BLaER1 treated with 17β-estradiol and CSF1 and Interleukin-3, amounts not matched to agents 10 nM and 100 nM (cell line): Measurements from ENCODE around the gene SLTM.
"Not testable (repeated sequence)": the region's sequence is repeated elsewhere in the genome, so short reads cannot be mapped to it uniquely, and the experiment has no call there.

Experiments used
- H3K27ac ChIP-seq, 11 experiments: shearing (Covaris generic); formaldehyde crosslinking; 2 replicates each; pipeline ENCODE4 v1.8.1; 2022
- H3K27me3 ChIP-seq, 11 experiments: shearing (Covaris generic); formaldehyde crosslinking; 2 replicates each; pipeline ENCODE4 v1.8.1; 2022
- H3K36me3 ChIP-seq, 11 experiments: shearing (Covaris generic); formaldehyde crosslinking; 2 replicates each; pipeline ENCODE4 v1.8.1; 2022
- H3K4me1 ChIP-seq, 10 experiments: shearing (Covaris generic); formaldehyde crosslinking; 2 replicates each; pipeline ENCODE4 v1.8.1; 2022
- H3K4me2 ChIP-seq, 11 experiments: shearing (Covaris generic); formaldehyde crosslinking; 2 replicates each; pipeline ENCODE4 v1.8.1; 2022
- H3K4me3 ChIP-seq, 10 experiments: shearing (Covaris generic); formaldehyde crosslinking; 2 replicates each; pipeline ENCODE4 v1.8.1; 2022
- H3K9ac ChIP-seq, 11 experiments: shearing (Covaris generic); formaldehyde crosslinking; 2 replicates each; pipeline ENCODE4 v1.8.1; 2022
- H3K9me3 ChIP-seq, 11 experiments: shearing (Covaris generic); formaldehyde crosslinking; replicated peaks in 1 of 11; 2 replicates each; pipeline ENCODE4 v1.8.1; 2022
- H4K20me1 ChIP-seq, 11 experiments: shearing (Covaris generic); formaldehyde crosslinking; 2 replicates each; pipeline ENCODE4 v1.8.1; 2022
- Cebpa-rat ChIP-seq, 11 experiments: shearing (Covaris generic); IDR thresholded peaks; 2 replicates each; pipeline ENCODE4 v1.8.1; 2022

Gene SLTM

GRCh38 chr15:58875343-58875742, 58.1 kb downstream of the SLTM start:
- no peak overlapping the region for H3K4me2 ChIP-seq
- H4K20me1 ChIP-seq: peaks cover 0 to 14% (median 0%) of the 10 kb centered on the region in 11 experiments; a peak in 6 of 22 replicates
- H3K4me1 ChIP-seq: peaks cover 0 to 14% (median 0%) of the 10 kb centered on the region in 10 experiments; a peak in 6 of 20 replicates
- no peaks in the 10 kb centered on the region for H3K9me3 ChIP-seq
- H3K4me3 ChIP-seq: no peak overlapping the region
- TF ChIP-seq Cebpa-rat (IDR thresholded peaks at IDR 0.05): no peak
- H3K27ac ChIP-seq: no peak overlapping the region
- H3K9ac ChIP-seq: no peak overlapping the region
- no peaks in the 10 kb centered on the region for H3K27me3 ChIP-seq
- peaks cover 36 to 59% (median 43%) of the 10 kb centered on the region in 11 experiments for H3K36me3 ChIP-seq

- H3K27me3 ChIP-seq: no peaks in the 10 kb centered on the region
- 0 out of 22 replicates have a peak, but pooled peaks cover 0 to 4% (median 0%) of the 10 kb centered on the region in 11 experiments for H3K9me3 ChIP-seq
- no peak overlapping the region for H3K9ac ChIP-seq
- peaks cover 15 to 39% (median 22%) of the 10 kb centered on the region in 11 experiments for H3K36me3 ChIP-seq
- peak overlapping the region in 1 of 11 experiments; percentile 18; a peak in 1 of 22 replicates for H3K4me2 ChIP-seq
- no peak for TF ChIP-seq Cebpa-rat (IDR thresholded peaks at IDR 0.05)
- H3K4me3 ChIP-seq: no peak overlapping the region
- H4K20me1 ChIP-seq: peaks cover 0 to 4% (median 0%) of the 10 kb centered on the region in 11 experiments; a peak in 2 of 22 replicates
- H3K27ac ChIP-seq: no peak overlapping the region
- H3K4me1 ChIP-seq: peaks cover 0 to 14% (median 0%) of the 10 kb centered on the region in 10 experiments; a peak in 6 of 20 replicates
Observed at GRCh38 chr15:58873267-58873666, 60.2 kb downstream of the SLTM start.

GRCh38 chr15:58870451-58870850, 63.0 kb downstream of the SLTM start:
- peaks cover 0 to 10% (median 0%) of the 10 kb centered on the region in 11 experiments; a peak in 4 of 22 replicates for H3K36me3 ChIP-seq
- H3K9ac ChIP-seq: no peak overlapping the region
- H3K27ac ChIP-seq: no peak overlapping the region
- H3K4me2 ChIP-seq: no peak overlapping the region
- peaks cover 0 to 3% (median 2%) of the 10 kb centered on the region in 11 experiments; a peak in 14 of 22 replicates for H3K27me3 ChIP-seq
- H3K4me1 ChIP-seq: peaks cover 0 to 22% (median 0%) of the 10 kb centered on the region in 10 experiments; a peak in 6 of 20 replicates
- H3K4me3 ChIP-seq: no peak overlapping the region
- no peak for TF ChIP-seq Cebpa-rat (IDR thresholded peaks at IDR 0.05)
- H4K20me1 ChIP-seq: no peaks in the 10 kb centered on the region
- peaks cover 0 to 4% (median 2%) of the 10 kb centered on the region in 11 experiments; a peak in 8 of 22 replicates for H3K9me3 ChIP-seq

- Histone ChIP-seq H4K20me1 (no peaks in the 10 kb centered on the region), H3K4me3 (no peak overlapping the region), H3K9ac (no peak overlapping the region), H3K36me3 (no peaks in the 10 kb centered on the region), H3K4me2 (no peak overlapping the region), H3K9me3 (peaks cover 0 to 11% (median 9%) of the 10 kb centered on the region in 11 experiments; a peak in 11 of 22 replicates), H3K27ac (no peak overlapping the region), H3K27me3 (peaks cover 12 to 19% (median 16%) of the 10 kb centered on the region in 11 experiments), H3K4me1 (peaks cover 0 to 14% (median 6%) of the 10 kb centered on the region in 10 experiments; a peak in 9 of 20 replicates)
- no peak for TF ChIP-seq Cebpa-rat (IDR thresholded peaks at IDR 0.05)
Observed at GRCh38 chr15:58867926-58868325, 65.6 kb downstream of the SLTM start.

GRCh38 chr15:58865425-58865880, 68.0 kb downstream of the SLTM start:
- H3K4me1 ChIP-seq: peaks cover 0 to 14% (median 6%) of the 10 kb centered on the region in 10 experiments; a peak in 9 of 20 replicates
- H3K9ac ChIP-seq: no peak overlapping the region
- H3K27me3 ChIP-seq: peaks cover 12 to 19% (median 16%) of the 10 kb centered on the region in 11 experiments
- no peaks in the 10 kb centered on the region for H4K20me1 ChIP-seq
- H3K36me3 ChIP-seq: no peaks in the 10 kb centered on the region
- no peak for TF ChIP-seq Cebpa-rat (IDR thresholded peaks at IDR 0.05)
- peaks cover 0 to 11% (median 9%) of the 10 kb centered on the region in 11 experiments; a peak in 11 of 22 replicates for H3K9me3 ChIP-seq
- peak overlapping the region in 3 of 11 experiments; percentile 44 to 54 (median 47); a peak in 4 of 22 replicates for H3K4me2 ChIP-seq
- H3K27ac ChIP-seq: no peak overlapping the region
- H3K4me3 ChIP-seq: no peak overlapping the region

GRCh38 chr15:58864602-58865424, 68.7 kb downstream of the SLTM start:
- peaks cover 0 to 14% (median 6%) of the 10 kb centered on the region in 10 experiments; a peak in 9 of 20 replicates for H3K4me1 ChIP-seq
- H3K27ac ChIP-seq: no peak overlapping the region
- peaks cover 0 to 11% (median 9%) of the 10 kb centered on the region in 11 experiments; a peak in 11 of 22 replicates for H3K9me3 ChIP-seq
- H3K4me3 ChIP-seq: no peak overlapping the region; a peak in 1 of 20 replicates
- TF ChIP-seq Cebpa-rat (IDR thresholded peaks at IDR 0.05): no peak
- H3K27me3 ChIP-seq: peaks cover 12 to 19% (median 16%) of the 10 kb centered on the region in 11 experiments
- H3K4me2 ChIP-seq: peak overlapping the region; percentile 21 to 56 (median 44); a peak in 17 of 22 replicates
- no peaks in the 10 kb centered on the region for H4K20me1 ChIP-seq
- no peak overlapping the region for H3K9ac ChIP-seq
- H3K36me3 ChIP-seq: no peaks in the 10 kb centered on the region

GRCh38 chr15:58862326-58862725, 71.2 kb downstream of the SLTM start:
- no peak overlapping the region for H3K4me3 ChIP-seq
- no peaks in the 10 kb centered on the region for H4K20me1 ChIP-seq
- peaks cover 0 to 14% (median 6%) of the 10 kb centered on the region in 10 experiments; a peak in 9 of 20 replicates for H3K4me1 ChIP-seq
- H3K27me3 ChIP-seq: peaks cover 12 to 19% (median 16%) of the 10 kb centered on the region in 11 experiments
- H3K4me2 ChIP-seq: no peak overlapping the region
- peaks cover 0 to 11% (median 9%) of the 10 kb centered on the region in 11 experiments; a peak in 11 of 22 replicates for H3K9me3 ChIP-seq
- peaks cover 0 to 3% (median 0%) of the 10 kb centered on the region in 11 experiments; a peak in 2 of 22 replicates for H3K36me3 ChIP-seq
- H3K9ac ChIP-seq: no peak overlapping the region
- TF ChIP-seq Cebpa-rat (IDR thresholded peaks at IDR 0.05): no peak
- no peak overlapping the region for H3K27ac ChIP-seq

- not testable (repeated sequence) for H3K9ac ChIP-seq, H3K27me3 ChIP-seq, H3K4me3 ChIP-seq, H3K9me3 ChIP-seq, H4K20me1 ChIP-seq, H3K4me2 ChIP-seq, H3K4me1 ChIP-seq, H3K27ac ChIP-seq
- peaks cover 20 to 55% (median 32%) of the 10 kb centered on the region in 11 experiments; a peak in 21 of 22 replicates for H3K36me3 ChIP-seq
Observed at GRCh38 chr15:58856621-58857020, 76.9 kb downstream of the SLTM start.

GRCh38 chr15:58856086-58856485, 77.4 kb downstream of the SLTM start:
- H3K27ac ChIP-seq: no peak overlapping the region
- no peak overlapping the region for H3K9ac ChIP-seq
- no peaks in the 10 kb centered on the region; a peak in 1 of 22 replicates for H4K20me1 ChIP-seq
- no peak overlapping the region for H3K4me3 ChIP-seq
- no peaks in the 10 kb centered on the region for H3K9me3 ChIP-seq
- TF ChIP-seq Cebpa-rat (IDR thresholded peaks at IDR 0.05): no peak
- H3K36me3 ChIP-seq: peaks cover 24 to 61% (median 36%) of the 10 kb centered on the region in 11 experiments; a peak in 21 of 22 replicates
- no peaks in the 10 kb centered on the region for H3K4me1 ChIP-seq
- no peaks in the 10 kb centered on the region for H3K27me3 ChIP-seq
- no peak overlapping the region for H3K4me2 ChIP-seq
